A549 (cell line): ENCODE data around the gene SOX12. TPM values are rescaled to one million over a fixed set of nuclear protein-coding genes. Genes with fewer than 3 reads are reported as not detected.

Experiments
- ATAC-seq, 2 experiments: fragments of 200-7000 bp in 1 of 2; fragments of >200 bp in 1 of 2; cut with Nextera tagmentation in 1 of 2; cut with Tn5 transposase in 1 of 2; 3 replicates each; pipeline versions ENCODE4 v1.8.0 to v1.9.1; 2018 to 2020; ENCODE audit warnings: mild to moderate bottlenecking in 1 of 2, moderate library complexity in 1 of 2
- CTCF ChIA-PET: fragments of 300-600 bp; sonication (Branson Sonifier 250); formaldehyde crosslinking; extraction: SDS; loops from one replicate; lab custom pipeline; 2021; ENCODE audit warnings: antibody characterized with exemption, inconsistent platforms; lab: Yijun Ruan, JAX
- POLR2A ChIA-PET: fragments of 350-600 bp; formaldehyde crosslinking; extraction: SDS; loops from one replicate; lab custom pipeline; 2021; ENCODE audit warnings: antibody characterized with exemption, inconsistent platforms; lab: Yijun Ruan, JAX
- DNase-seq, 2 experiments: peaks; one replicate each; pipeline versions ENCODE4 v3.0.0 to v3.0.0-alpha.2; 2011 to 2016; ENCODE audit warnings: low read depth in 1 of 2, low spot score in 1 of 2
- FAIRE-seq: peaks from 2 replicates; lab custom pipeline; 2011; peaks lifted over from hg19 to GRCh38; lab: Jason Lieb, UNC
- H3K27ac ChIP-seq, 2 experiments: fragments of >200 bp; sonication (Bioruptor Twin); formaldehyde crosslinking; 3 replicates each; pipeline ENCODE4 v1.5.1; 2016 to 2017
- H3K4me1 ChIP-seq: fragments of >200 bp; sonication (Bioruptor Twin); formaldehyde crosslinking; 3 replicates; pipeline ENCODE4 v1.6.1; 2016
- H3K4me2 ChIP-seq: fragments of >200 bp; sonication (Bioruptor Twin); formaldehyde crosslinking; 3 replicates; pipeline ENCODE4 v1.6.1; 2016
- H3K4me3 ChIP-seq: fragments of >200 bp; sonication (Bioruptor Twin); formaldehyde crosslinking; 3 replicates; pipeline ENCODE4 v1.5.1; 2016
- H3K9me3 ChIP-seq: fragments of >200 bp; sonication (Bioruptor Twin); formaldehyde crosslinking; 3 replicates; pipeline ENCODE4 v1.6.1; 2016
- BHLHE40 ChIP-seq: IDR thresholded peaks from 2 replicates; pipeline ENCODE4 v1.6.1; 2012; ENCODE audit warnings: low read depth, low read length, inconsistent platforms
- CEBPB ChIP-seq, 2 experiments: fragments of >200 bp in 1 of 2; sonication (Bioruptor Twin) in 1 of 2; formaldehyde crosslinking in 1 of 2; IDR thresholded peaks; 2 replicates each; pipeline ENCODE4 v1.6.1; 2012 to 2016
- CTCF ChIP-seq: fragments of >200 bp; sonication (Bioruptor Twin); formaldehyde crosslinking; IDR thresholded peaks from 3 replicates; pipeline ENCODE4 v1.5.1; 2016
- E2F6 ChIP-seq: IDR thresholded peaks from 2 replicates; pipeline ENCODE4 v1.6.1; 2012; ENCODE audit warnings: low read depth, borderline replicate concordance
- EHMT2 ChIP-seq: fragments of 200-600 bp; sonication (generic); IDR thresholded peaks from 2 replicates; pipeline ENCODE4 v1.6.1; 2016; ENCODE audit warnings: antibody characterized with exemption, low read depth, mild to moderate bottlenecking, moderate library complexity
- FOSB ChIP-seq: fragments of 250-450 bp; sonication (Bioruptor Pico); IDR thresholded peaks from 2 replicates; pipeline ENCODE4 v1.5.0; 2020; ENCODE audit warnings: mild to moderate bottlenecking, moderate library complexity
- GATA3 ChIP-seq: IDR thresholded peaks from 2 replicates; pipeline ENCODE4 v1.6.1; 2012; ENCODE audit warnings: borderline replicate concordance
- HES2 ChIP-seq: fragments of >200 bp; sonication (Bioruptor Twin); formaldehyde crosslinking; IDR thresholded peaks from 2 replicates; pipeline ENCODE4 v1.6.1; 2016
- HEYL ChIP-seq: fragments of 250-450 bp; sonication (Bioruptor Pico); IDR thresholded peaks from 2 replicates; pipeline ENCODE4 v1.8.0; 2021; ENCODE audit warnings: mild to moderate bottlenecking, moderate library complexity
- HOXB13 ChIP-seq: fragments of 250-450 bp; sonication (Bioruptor Pico); IDR thresholded peaks from 2 replicates; pipeline ENCODE4 v1.5.0; 2020; ENCODE audit warnings: low read depth, mild to moderate bottlenecking, moderate library complexity
- HOXB5 ChIP-seq: fragments of 250-450 bp; sonication (Bioruptor Pico); IDR thresholded peaks from 2 replicates; pipeline ENCODE4 v1.5.0; 2020; ENCODE audit warnings: mild to moderate bottlenecking, moderate library complexity
- JUN ChIP-seq, 2 experiments: fragments of >200 bp; sonication (Bioruptor Twin); formaldehyde crosslinking; IDR thresholded peaks; 2 replicates in 1 of 2; 3 replicates in 1 of 2; pipeline ENCODE4 v1.6.1; 2016 to 2017
- KDM5A ChIP-seq: fragments of 200-600 bp; sonication (generic); IDR thresholded peaks from 2 replicates; pipeline ENCODE4 v1.6.1; 2016; ENCODE audit warnings: antibody characterized with exemption, mild to moderate bottlenecking
- NR3C1 ChIP-seq: fragments of >200 bp; sonication (Bioruptor Twin); formaldehyde crosslinking; IDR thresholded peaks from 3 replicates; pipeline ENCODE4 v1.6.1; 2017
- PBX3 ChIP-seq: IDR thresholded peaks from 2 replicates; pipeline ENCODE4 v1.6.1; 2012
- POLR2AphosphoS2 ChIP-seq: conservative IDR thresholded peaks from 2 replicates; pipeline ENCODE4 v1.6.1; 2012; ENCODE audit warnings: low read length, improper control_type of control experiment, inconsistent platforms
- RAD21 ChIP-seq, 2 experiments: fragments of >200 bp in 1 of 2; sonication (Bioruptor Twin) in 1 of 2; formaldehyde crosslinking in 1 of 2; IDR thresholded peaks in 1 of 2; conservative IDR thresholded peaks in 1 of 2; 2 replicates in 1 of 2; 3 replicates in 1 of 2; pipeline ENCODE4 v1.6.1; 2012 to 2018; ENCODE audit warnings: inconsistent platforms in 1 of 2
- RARB ChIP-seq: fragments of 250-450 bp; sonication (Bioruptor Pico); IDR thresholded peaks from 2 replicates; pipeline ENCODE4 v1.8.0; 2021; ENCODE audit warnings: mild to moderate bottlenecking, moderate library complexity
- SMC3 ChIP-seq: fragments of >200 bp; sonication (Bioruptor Twin); formaldehyde crosslinking; IDR thresholded peaks from 3 replicates; pipeline ENCODE4 v1.6.1; 2018; ENCODE audit warnings: inconsistent platforms
- TP53 ChIP-seq: fragments of 250-450 bp; sonication (Bioruptor Pico); IDR thresholded peaks from 2 replicates; pipeline ENCODE4 v1.5.0; 2021; ENCODE audit warnings: mild to moderate bottlenecking, moderate library complexity
- ZC3H11A ChIP-seq: fragments of 450-650 bp; IDR thresholded peaks from 2 replicates; pipeline ENCODE4 v1.6.1; 2014; ENCODE audit warnings: antibody characterized with exemption, mild to moderate bottlenecking
- ZFP36 ChIP-seq: fragments of 450-650 bp; IDR thresholded peaks from 2 replicates; pipeline ENCODE4 v1.6.1; 2014; ENCODE audit warnings: borderline replicate concordance; ENCODE audit not compliant: partially characterized antibody
- ZNF302 ChIP-seq: fragments of 250-450 bp; sonication (Bioruptor Pico); IDR thresholded peaks from 2 replicates; pipeline ENCODE4 v1.9.0; 2021; ENCODE audit warnings: inconsistent platforms, mild to moderate bottlenecking, moderate library complexity
- WGBS: methylation state at CpG from one replicate; pipeline ENCODE4 v1.1.6; 2017; ENCODE audit errors: missing lambda C conversion rate; 5-methylcytosine and 5-hydroxymethylcytosine counted together
- polyA plus RNA-seq, 4 experiments: library from polyadenylated mRNA; depleted of rRNA in 3 of 4; stranded (reverse); fragments of >200 nt; fragmentation: RNase III in 1 of 4; extraction: RNeasy Plus Mini Kit Qiagen cat#74134 plus additional on column Dnase treatment in 1 of 4; gene quantifications; 2 replicates in 3 of 4; 3 replicates in 1 of 4; pipeline ENCODE4 v1.2.3, GENCODE V29; 2011 to 2017

SOX12 gene
- polyA plus RNA-seq, 2 of the 4 experiments (the other 2 are of a cell fraction): 7.0 to 29.2 TPM

GRCh38 chr20:329851-330232 lies 4.5 kb downstream of the SOX12 start:
- POLR2A ChIA-PET: interaction anchor here (2.1 to 3.3 kb wide), 2 partner anchors 17 to 32 kb away, joined by 13 to 15 read pairs; partner anchors contain the start of genes NRSN2 and ZCCHC3

GRCh38 chr20:330233-331149 lies 5.1 kb downstream of the SOX12 start:
- Histone ChIP-seq H3K27ac (peak overlapping the region in 1 of 2 experiments; percentile 12; a peak in 1 of 6 replicates), H3K4me2 (peak overlapping the region; percentile 74; the same call in 2 of the 3 replicates), H3K9me3 (no peaks in the 10 kb centered on the region), H3K4me3 (no peak overlapping the region), H3K4me1 (peaks cover 32% of the 10 kb centered on the region)
- ChIA-PET CTCF (interaction anchor here (0.6 to 6.9 kb wide), 54 partner anchors 9 to 408 kb away, joined by 3 to 111 read pairs (median 4); partner anchors contain the start of genes DEFB132, NRSN2 and ZCCHC3), POLR2A (interaction anchor here (0.5 to 3.3 kb wide), 6 partner anchors 10 to 213 kb away, joined by 3 to 15 read pairs (median 4); partner anchors contain the start of genes CSNK2A1, NRSN2, TRIB3 and ZCCHC3)
- ATAC-seq (peak; percentile 25 to 63), FAIRE-seq (no peak), DNase-seq (peak; percentile 79 to 88)
- TF ChIP-seq CTCF: peak; percentile 86
- TF ChIP-seq ZC3H11A: no peak
- peak; percentile 84 to 93 for TF ChIP-seq RAD21 (conservative IDR thresholded peaks at IDR 0.05 in 1 of 2, IDR thresholded peaks at IDR 0.05 in 1 of 2)
- 0 out of 2 replicates have a peak, but pooled peaks have one; percentile 22 for TF ChIP-seq TP53
- peak; percentile 56; the same call in 1 of the 2 replicates for TF ChIP-seq POLR2AphosphoS2
- TF ChIP-seq JUN (IDR thresholded peaks at IDR 0.05): peak in 1 of 2 experiments; percentile 53; a peak in 1 of 5 replicates
- TF ChIP-seq CEBPB (IDR thresholded peaks at IDR 0.05): no peak
- TF ChIP-seq SMC3: peak; percentile 67
- 51% methylated on average over 16 of the region's 16 CpGs for WGBS

More at GRCh38 chr20:329851-330232, 4.5 kb downstream of the SOX12 start:
- Histone ChIP-seq H3K4me3 (no peak overlapping the region), H3K4me1 (peaks cover 32% of the 10 kb centered on the region), H3K27ac (peak overlapping the region in 1 of 2 experiments; percentile 41; a peak in 2 of 6 replicates), H3K9me3 (no peaks in the 10 kb centered on the region), H3K4me2 (peak overlapping the region; percentile 74)
- CTCF ChIA-PET: interaction anchor here (0.7 to 6.9 kb wide), 29 partner anchors 9 to 231 kb away, joined by 3 to 111 read pairs (median 6); partner anchors contain the start of genes DEFB132, NRSN2 and ZCCHC3
- ATAC-seq (no peak), DNase-seq (no peak), FAIRE-seq (no peak)
- WGBS: 85% methylated on average over 4 of the region's 4 CpGs
- TF ChIP-seq ZC3H11A (no peak), BHLHE40 (no peak), ZNF302 (CRISPR knock-in tag) (no peak), HES2 (no peak), HEYL (CRISPR knock-in tag) (no peak), GATA3 (no peak), E2F6 (no peak), ZFP36 (no peak), RARB (CRISPR knock-in tag) (no peak), PBX3 (no peak), FOSB (CRISPR knock-in tag) (no peak), KDM5A (no peak), HOXB5 (CRISPR knock-in tag) (no peak), NR3C1 (no peak), EHMT2 (no peak), HOXB13 (no peak)
